Measurements from ENCODE around the gene IFIT3. TPM values are rescaled to one million over a fixed set of nuclear protein-coding genes. Genes with fewer than 3 reads are reported as not detected.

IFIT3 gene, protein sequence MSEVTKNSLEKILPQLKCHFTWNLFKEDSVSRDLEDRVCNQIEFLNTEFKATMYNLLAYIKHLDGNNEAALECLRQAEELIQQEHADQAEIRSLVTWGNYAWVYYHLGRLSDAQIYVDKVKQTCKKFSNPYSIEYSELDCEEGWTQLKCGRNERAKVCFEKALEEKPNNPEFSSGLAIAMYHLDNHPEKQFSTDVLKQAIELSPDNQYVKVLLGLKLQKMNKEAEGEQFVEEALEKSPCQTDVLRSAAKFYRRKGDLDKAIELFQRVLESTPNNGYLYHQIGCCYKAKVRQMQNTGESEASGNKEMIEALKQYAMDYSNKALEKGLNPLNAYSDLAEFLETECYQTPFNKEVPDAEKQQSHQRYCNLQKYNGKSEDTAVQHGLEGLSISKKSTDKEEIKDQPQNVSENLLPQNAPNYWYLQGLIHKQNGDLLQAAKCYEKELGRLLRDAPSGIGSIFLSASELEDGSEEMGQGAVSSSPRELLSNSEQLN
- total RNA-seq: 11.2 and 18.7 TPM in 2 replicates

DNA sequence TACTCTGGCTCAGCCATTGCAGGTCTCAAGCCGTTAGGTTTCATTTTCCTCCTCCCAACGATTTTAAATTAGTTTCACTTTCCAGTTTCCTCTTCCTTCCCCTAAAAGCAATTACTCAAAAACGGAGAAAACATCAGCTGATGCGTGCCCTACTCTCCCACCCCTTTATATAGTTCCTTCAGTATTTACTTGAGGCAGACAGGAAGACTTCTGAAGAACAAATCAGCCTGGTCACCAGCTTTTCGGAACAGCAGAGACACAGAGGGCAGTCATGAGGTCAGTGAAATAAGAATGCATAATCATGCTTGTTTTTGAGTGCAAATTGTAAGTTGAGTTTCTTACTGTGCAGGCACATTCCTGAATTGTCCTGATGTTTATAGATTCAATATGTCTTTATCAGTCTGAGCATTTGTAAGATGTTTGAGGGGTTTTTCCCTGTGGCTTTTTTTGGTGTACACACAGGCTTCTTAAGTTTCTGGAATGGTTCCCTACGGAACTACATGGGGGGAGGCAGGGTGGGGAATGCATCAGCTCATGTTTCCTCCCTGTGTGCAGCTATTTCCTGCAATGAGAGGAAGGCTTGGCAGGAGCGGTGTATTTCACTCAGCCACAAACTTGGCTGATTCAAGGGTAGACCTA is at the start of gene IFIT3:
Gene IFIT3, plus strand, starts transcription at position 195 of the 639 bp plus-strand sequence. Its CDS starts 77 bp downstream, at position 272.

DNA sequence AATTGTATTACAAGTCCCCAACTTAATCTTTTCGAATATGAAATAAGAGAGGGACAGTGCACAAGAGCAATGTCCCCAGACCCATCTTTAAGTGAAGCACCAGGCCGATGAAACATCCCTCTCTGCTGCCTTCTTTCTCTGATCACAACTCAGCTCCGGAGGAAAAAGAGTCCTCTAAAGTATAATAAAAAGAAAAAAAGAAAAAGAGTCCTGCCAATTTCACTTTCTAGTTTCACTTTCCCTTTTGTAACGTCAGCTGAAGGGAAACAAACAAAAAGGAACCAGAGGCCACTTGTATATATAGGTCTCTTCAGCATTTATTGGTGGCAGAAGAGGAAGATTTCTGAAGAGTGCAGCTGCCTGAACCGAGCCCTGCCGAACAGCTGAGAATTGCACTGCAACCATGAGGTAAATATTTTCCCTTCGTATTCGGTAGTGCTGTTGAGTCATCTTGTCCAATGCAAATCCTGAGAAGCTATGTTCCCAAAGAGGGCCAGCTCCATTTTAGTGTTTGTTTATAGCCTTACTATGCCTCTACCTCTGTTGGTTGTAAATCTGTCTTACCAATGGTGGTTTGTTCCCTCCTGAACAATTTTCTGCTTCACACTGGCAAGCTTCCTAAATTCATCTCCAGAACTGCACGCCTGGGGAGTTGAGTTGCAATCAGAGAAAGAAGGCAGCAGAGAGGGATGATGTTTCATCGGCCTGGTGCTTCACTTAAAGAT is 25.9 kb upstream of the IFIT3 start, which contains the start of gene IFIT2:
Gene IFIT2, plus strand, starts transcription at position 326 of the 725 bp plus-strand sequence. Its CDS starts 78 bp downstream, at position 404.

DNA sequence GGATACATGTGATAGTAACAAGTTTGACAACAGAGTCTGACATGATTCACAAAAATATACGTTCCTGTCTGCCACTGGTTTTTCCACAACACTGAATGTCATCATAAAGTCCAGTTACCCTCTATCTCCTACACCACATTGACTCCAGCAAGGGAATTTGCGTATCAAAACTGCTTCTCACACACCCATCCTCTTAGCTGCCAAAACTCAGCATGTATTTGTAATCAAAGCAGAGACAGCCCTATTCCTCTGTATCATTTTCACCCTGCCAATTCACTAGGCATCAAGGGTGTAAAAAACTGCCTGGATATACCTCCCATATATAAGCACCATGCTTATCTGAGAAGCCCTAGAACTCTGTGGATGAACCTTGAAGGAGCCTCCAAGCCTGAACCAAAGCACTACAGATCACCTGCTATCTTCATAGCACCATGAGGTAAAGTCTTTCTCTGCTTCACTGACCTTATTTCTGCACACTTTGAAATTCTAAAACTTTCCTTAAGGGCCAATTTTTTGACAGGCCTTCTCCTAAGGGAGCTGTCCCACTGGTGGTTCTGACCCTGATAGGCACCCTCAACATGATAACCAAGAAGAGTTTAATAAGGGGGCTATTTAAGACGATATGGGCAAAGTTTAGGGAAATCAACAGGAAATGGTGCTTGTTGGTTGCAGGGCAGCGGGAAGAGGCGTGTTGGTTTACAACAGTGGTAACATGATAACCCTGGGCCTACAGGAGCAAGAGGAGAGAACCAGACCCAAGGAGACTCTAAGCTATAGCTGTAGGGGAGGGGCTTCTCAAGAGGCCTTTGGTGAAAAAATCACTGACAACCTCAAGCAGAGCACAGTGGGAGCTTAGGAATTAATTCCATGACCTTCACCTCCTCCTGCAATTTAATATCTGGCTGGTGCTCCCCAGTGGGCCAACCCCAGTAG is 50.2 kb downstream of the IFIT3 start, which contains the start of gene IFIT1B:
Gene IFIT1B, plus strand, starts transcription at position 352 of the 933 bp plus-strand sequence. Its CDS starts 80 bp downstream, at position 432.

Other genes with a start within 250 kb of the IFIT3 start
- 3.8 and 6.3 TPM in 2 replicates for gene CH25H, start 120.7 kb upstream of the IFIT3 start, total RNA-seq
- gene LIPA, start 76.2 kb upstream of the IFIT3 start, total RNA-seq: 270 and 319 TPM in 2 replicates
- gene IFIT2, start 26.0 kb upstream of the IFIT3 start, total RNA-seq: 8.9 and 25.2 TPM in 2 replicates
- gene IFIT1B, start 50.1 kb downstream of the IFIT3 start, total RNA-seq: not detected in 2 replicates
- 0.77 and 1.5 TPM in 2 replicates for gene IFIT1, start 64.6 kb downstream of the IFIT3 start, total RNA-seq
- 13.4 and 14.0 TPM in 2 replicates for gene IFIT5, start 86.6 kb downstream of the IFIT3 start, total RNA-seq
- under 0.01 TPM in 1 of 2 replicates, not detected in the other for gene SLC16A12, start 207.6 kb downstream of the IFIT3 start, total RNA-seq